HG03460 (cell line): Measurements from ENCODE around the gene SIRPA.

Source experiments
- ATAC-seq: cut with Tn5 transposase; IDR thresholded peaks from one replicate; pipeline ENCODE4 v1.9.1; 2021; ENCODE audit not compliant: unreplicated experiment

The SIRPA gene

DNA sequence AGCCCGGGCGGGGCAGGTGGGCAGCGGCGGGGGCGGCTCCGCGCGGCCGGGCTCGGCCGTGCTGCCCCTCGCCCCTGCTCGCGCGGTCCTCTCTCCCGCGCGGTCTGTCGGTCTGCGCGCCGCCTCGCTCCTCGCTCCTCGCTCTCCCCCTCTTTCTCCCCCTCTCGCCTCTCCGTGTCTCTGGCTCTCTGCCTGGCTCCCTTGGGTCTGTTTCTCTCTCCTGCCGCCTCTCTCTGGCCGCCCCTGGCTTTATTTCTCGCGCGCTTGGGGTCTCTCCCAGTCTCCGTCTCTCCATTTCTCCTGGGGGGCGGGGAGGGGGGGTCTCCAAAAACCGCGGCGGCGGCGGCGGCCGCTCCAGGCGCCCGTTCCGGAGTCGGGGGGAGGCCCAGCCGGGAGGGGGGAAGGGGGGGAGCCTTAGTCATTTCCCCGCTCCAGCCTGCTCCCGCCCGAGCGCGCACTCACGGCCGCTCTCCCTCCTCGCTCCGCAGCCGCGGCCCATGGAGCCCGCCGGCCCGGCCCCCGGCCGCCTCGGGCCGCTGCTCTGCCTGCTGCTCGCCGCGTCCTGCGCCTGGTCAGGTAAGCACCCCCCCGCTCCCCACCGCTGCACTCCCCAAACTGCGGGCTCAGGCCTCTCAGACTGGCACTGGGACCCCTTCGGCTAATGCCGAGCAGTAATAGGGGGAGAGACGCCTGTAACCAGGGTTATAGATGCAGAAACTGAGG lies at the start of gene SIRPA:
SIRPA (plus strand) TSS at position 457 of the 723 bp plus-strand sequence; CDS start at position 498, 41 bp downstream.
- no peak for ATAC-seq

DNA sequence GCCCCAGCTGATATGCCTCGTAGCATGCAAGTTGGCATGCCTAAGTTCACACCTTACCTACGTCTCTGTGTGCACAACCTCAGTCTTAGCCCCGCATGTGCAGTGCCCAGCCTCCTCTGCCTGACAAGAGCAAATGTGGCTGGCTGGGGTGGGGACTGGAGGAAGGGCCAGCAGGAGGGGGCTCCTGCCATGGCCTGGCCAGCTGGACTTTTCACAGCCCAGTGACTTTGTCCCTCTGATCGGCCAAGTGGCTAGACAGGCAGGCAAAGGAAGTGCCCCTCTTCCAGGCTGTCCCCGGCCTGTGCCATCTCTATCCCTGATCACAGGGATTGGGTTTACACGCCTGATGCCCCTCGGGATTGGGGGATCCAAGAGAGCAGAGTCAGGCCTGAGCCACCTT lies 49.5 kb upstream of the SIRPA start:
- no peak for ATAC-seq

DNA sequence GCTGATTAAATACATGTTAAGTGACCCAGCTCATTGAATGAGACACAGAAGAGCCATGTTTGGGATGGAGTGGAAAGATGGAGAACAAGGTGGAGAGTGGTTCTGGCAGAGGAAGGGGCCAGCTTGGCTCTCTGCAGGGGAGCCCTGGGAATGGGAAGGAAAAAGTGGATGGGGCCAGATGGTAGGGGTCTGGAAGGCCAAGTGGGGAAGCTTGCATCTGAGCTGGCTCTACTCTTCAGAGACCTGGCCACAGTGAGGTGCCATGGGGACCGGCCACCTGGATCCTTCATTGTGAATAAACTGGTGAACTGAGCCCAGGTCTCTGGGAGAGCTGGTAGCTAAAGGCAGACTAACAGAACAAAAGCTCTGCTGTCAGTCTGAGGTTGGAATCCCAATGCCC lies 48.9 kb upstream of the SIRPA start:
- ATAC-seq = no peak

- ATAC-seq = no peak
These were observed 48.3 kb upstream of the SIRPA start for GRCh38 chr20:1846876-1847275.

- no peak for ATAC-seq
These were observed 47.4 kb upstream of the SIRPA start for GRCh38 chr20:1847780-1848179.

GRCh38 chr20:1848373-1848772 lies 46.8 kb upstream of the SIRPA start:
- no peak for ATAC-seq

DNA sequence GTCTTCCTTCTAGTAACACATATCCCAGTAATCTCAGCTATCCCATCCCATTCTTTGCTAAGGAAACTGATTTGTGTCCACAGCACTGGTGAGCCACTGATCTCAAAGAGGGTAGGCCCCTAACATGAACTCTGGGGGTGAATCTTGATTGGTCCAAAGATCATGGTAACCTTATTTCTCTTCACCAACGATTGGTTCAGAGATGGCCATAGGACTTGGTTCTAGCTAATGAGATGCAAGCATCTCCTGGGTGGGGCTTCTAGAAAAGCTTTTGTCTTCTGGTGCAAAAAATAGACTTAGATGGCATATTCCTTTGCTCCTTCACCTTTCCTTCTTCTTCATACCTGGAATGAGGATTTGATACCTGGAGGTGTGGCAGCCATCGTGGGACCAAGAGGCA lies 43.8 kb upstream of the SIRPA start:
- no peak for ATAC-seq

- no peak for ATAC-seq
These were observed 41.7 kb upstream of the SIRPA start for GRCh38 chr20:1853473-1853872.

DNA sequence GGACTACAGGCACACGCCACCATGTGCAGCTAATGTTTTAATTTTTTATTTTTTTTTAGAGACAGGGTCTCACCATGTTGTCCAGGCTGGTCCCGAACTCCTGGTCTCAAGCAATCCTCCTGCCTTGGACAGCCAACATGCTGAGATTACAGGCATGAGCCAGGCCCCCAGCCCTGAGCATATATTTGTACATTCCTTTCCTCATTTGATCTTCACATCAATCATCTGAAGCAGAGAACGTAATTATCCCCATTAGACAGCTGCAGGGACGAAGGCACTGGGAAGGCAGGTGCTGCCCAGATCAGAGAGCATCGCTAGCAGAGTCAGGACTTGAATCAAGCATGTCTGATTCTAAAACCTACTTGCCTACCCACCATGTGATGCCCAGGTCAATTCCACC lies 41.0 kb upstream of the SIRPA start:
- no peak for ATAC-seq

- ATAC-seq = no peak
These were observed 40.1 kb upstream of the SIRPA start for GRCh38 chr20:1855109-1855508.

GRCh38 chr20:1855690-1856089 lies 39.5 kb upstream of the SIRPA start:
- ATAC-seq = no peak

DNA sequence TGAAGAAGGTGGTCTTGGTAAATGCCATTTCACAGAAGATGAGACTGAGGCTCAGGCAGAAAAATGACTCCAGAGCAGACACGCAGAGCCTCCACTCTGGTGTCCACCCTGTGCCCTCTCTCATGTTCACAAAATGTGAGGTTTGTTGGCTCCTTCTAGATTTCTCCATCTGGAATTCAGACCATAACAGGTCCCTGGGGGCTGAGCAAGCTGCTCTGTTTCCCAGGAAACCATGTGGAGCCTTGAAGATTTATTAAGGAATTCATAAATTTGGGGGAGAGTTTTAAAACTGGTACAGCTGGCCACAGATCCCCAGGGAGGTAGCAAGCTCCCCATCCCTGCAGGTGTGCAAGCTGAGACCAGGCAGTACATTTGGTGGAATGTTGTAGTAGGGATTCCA lies 38.8 kb upstream of the SIRPA start:
- no peak for ATAC-seq

DNA sequence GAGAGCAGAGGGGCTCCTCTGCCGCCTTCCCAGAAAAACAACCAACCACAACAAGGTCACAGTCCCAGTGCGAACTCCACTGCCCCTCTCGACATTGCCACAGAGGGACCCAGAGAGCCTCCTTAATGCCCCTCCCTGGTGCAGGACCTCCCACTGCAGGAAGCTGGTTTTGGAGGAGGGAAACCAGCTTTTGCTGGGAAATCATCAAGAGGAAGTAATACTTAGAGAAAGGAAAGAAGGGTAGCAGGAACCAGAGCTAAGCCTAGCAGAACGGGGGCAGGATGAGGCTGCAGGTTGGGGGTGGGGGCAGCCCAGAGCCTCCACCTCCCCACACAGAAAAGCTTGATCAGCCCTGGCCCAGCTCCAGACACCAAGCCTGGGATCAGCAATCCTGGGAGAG lies 37.7 kb upstream of the SIRPA start:
- no peak for ATAC-seq

GRCh38 chr20:1858871-1859270 lies 36.3 kb upstream of the SIRPA start:
- ATAC-seq = no peak

DNA sequence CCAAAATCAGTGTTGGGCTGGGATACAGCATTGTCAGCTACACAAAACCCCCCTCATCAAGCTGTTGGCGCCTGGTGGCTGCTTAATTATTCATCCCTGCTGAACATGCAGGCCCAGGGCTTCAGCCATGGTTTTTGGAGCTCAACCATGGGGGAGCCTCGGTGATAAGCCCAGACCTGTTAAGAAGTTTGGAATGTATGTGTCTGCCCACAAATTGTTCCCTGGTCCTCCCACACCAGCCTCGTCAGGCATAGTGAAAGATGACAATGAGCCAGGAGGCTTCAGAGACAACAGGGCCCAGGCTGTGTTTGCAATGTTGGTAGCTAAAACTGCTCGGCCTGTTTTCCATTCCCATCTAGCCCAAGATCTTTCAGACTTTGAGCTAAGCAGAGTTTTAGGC lies 34.8 kb upstream of the SIRPA start:
- no peak for ATAC-seq

- ATAC-seq = no peak
These were observed 33.7 kb upstream of the SIRPA start for GRCh38 chr20:1861347-1861976.

GRCh38 chr20:1861996-1862662 lies 33.1 kb upstream of the SIRPA start:
- ATAC-seq = no peak

GRCh38 chr20:1862663-1863053 lies 32.5 kb upstream of the SIRPA start:
- ATAC-seq = no peak

DNA sequence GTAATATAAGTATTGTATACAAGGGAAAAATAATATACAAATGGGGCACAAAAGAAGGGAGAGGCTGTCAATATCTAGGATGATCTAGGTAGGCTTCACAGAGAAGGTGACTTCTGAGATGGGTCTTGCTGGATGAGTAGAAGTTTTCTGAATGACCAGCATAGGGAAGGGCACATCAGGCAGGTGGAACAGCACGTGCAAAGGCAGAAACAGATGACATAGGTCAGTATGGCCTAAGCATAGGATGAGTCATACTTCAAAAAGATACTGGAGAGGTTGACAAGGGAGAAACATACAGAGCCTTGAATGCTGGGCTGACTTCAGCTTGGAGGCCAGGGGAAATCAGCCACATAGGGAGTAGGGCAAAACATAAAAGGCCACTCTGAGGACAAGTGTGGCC lies 31.9 kb upstream of the SIRPA start:
- no peak for ATAC-seq

GRCh38 chr20:1866834-1867233 lies 28.4 kb upstream of the SIRPA start:
- no peak for ATAC-seq

- ATAC-seq = no peak
These were observed 27.5 kb upstream of the SIRPA start for GRCh38 chr20:1867495-1868260.

GRCh38 chr20:1868856-1869255 lies 26.4 kb upstream of the SIRPA start:
- no peak for ATAC-seq
